GM21786 (cell line): ENCODE measurements around the gene UBC.
A peak's percentile ranks its signal among the peaks of the same experiment; 100 is the strongest.
"Not testable (repeated sequence)": the region's sequence is repeated elsewhere in the genome, so short reads cannot be mapped to it uniquely, and the experiment has no call there.

Experiments
- ATAC-seq: cut with Tn5 transposase; IDR thresholded peaks from one replicate; pipeline ENCODE4 v1.9.1; 2021; ENCODE audit not compliant: unreplicated experiment

The UBC gene

GRCh38 chr12:124887766-124888165, 26.7 kb downstream of the UBC start:
- ATAC-seq = not testable (repeated sequence)

- ATAC-seq = peak; percentile 94
Observed at GRCh38 chr12:124884587-124885438, 29.6 kb downstream of the UBC start.

GRCh38 chr12:124883263-124884130, 31.0 kb downstream of the UBC start:
- no peak for ATAC-seq

- no peak for ATAC-seq
Observed at GRCh38 chr12:124881123-124881522, 33.3 kb downstream of the UBC start.

- not testable (repeated sequence) for ATAC-seq
Observed at GRCh38 chr12:124880335-124880734, 34.1 kb downstream of the UBC start.

GRCh38 chr12:124878795-124879516, 35.5 kb downstream of the UBC start:
- ATAC-seq = no peak

- ATAC-seq = no peak
Observed at GRCh38 chr12:124877423-124877822, 37.0 kb downstream of the UBC start.

- ATAC-seq = no peak
Observed at GRCh38 chr12:124876171-124876570, 38.3 kb downstream of the UBC start.

- no peak for ATAC-seq
Observed at GRCh38 chr12:124875803-124876132, 38.7 kb downstream of the UBC start.

GRCh38 chr12:124874988-124875802, 39.3 kb downstream of the UBC start:
- ATAC-seq = no peak

- no peak for ATAC-seq
Observed at GRCh38 chr12:124874188-124874587, 40.3 kb downstream of the UBC start.

GRCh38 chr12:124872068-124872719, 42.3 kb downstream of the UBC start:
- no peak for ATAC-seq

GRCh38 chr12:124871297-124871696, 43.2 kb downstream of the UBC start:
- ATAC-seq = no peak

GRCh38 chr12:124870515-124870914, 43.9 kb downstream of the UBC start:
- ATAC-seq = no peak

GRCh38 chr12:124869059-124869665, 45.3 kb downstream of the UBC start:
- ATAC-seq = peak; percentile 45

GRCh38 chr12:124868252-124869058, 46.0 kb downstream of the UBC start:
- no peak for ATAC-seq

GRCh38 chr12:124867401-124867930, 47.0 kb downstream of the UBC start:
- no peak for ATAC-seq

GRCh38 chr12:124866883-124867400, 47.5 kb downstream of the UBC start:
- no peak for ATAC-seq
